OCI-LY1 (cell line): ENCODE data around the gene SHROOM3.
"Not testable (repeated sequence)": the region's sequence is repeated elsewhere in the genome, so short reads cannot be mapped to it uniquely, and the experiment has no call there.

Source experiments
- H2AFZ ChIP-seq: fragments of 200-600 bp; sonication (generic), shearing (Covaris generic); 2 replicates; pipeline ENCODE4 v1.6.0; 2014; ENCODE audit warnings: antibody characterized with exemption, mild to moderate bottlenecking, low read length
- H3F3A ChIP-seq: fragments of 200-600 bp; sonication (generic), shearing (Covaris generic); 2 replicates; pipeline ENCODE4 v1.6.0; 2014; ENCODE audit warnings: mild to moderate bottlenecking, antibody characterized with exemption, low read length, moderate library complexity; ENCODE audit not compliant: insufficient read depth
- H3K27ac ChIP-seq: fragments of 200-600 bp; sonication (generic); 2 replicates; pipeline ENCODE4 v1.5.1; 2014; ENCODE audit warnings: low read length, mixed run types, mild to moderate bottlenecking, low read depth; ENCODE audit not compliant: poor library complexity, severe bottlenecking
- H3K27me3 ChIP-seq: fragments of 200-600 bp; sonication (generic); 2 replicates; pipeline ENCODE4 v1.6.0; 2014; ENCODE audit warnings: antibody characterized with exemption, mild to moderate bottlenecking, low read length, moderate library complexity; ENCODE audit not compliant: insufficient read depth
- H3K36me3 ChIP-seq: fragments of 200-600 bp; sonication (generic); 2 replicates; pipeline ENCODE4 v1.6.1; 2014; ENCODE audit warnings: mild to moderate bottlenecking, antibody characterized with exemption, low read length, moderate library complexity, mixed read lengths; ENCODE audit not compliant: insufficient read depth
- H3K4me1 ChIP-seq: fragments of 200-600 bp; sonication (generic); 2 replicates; pipeline ENCODE4 v1.5.1; 2014; ENCODE audit warnings: mild to moderate bottlenecking, low read length, moderate library complexity; ENCODE audit not compliant: insufficient read depth, severe bottlenecking
- H3K4me2 ChIP-seq: fragments of 200-600 bp; sonication (generic), shearing (Covaris generic); 2 replicates; pipeline ENCODE4 v1.6.1; 2014; ENCODE audit warnings: low read length
- H3K4me3 ChIP-seq: fragments of 200-600 bp; sonication (generic); 2 replicates; pipeline ENCODE4 v1.5.1; 2014; ENCODE audit warnings: low read length, low read depth, mild to moderate bottlenecking, mixed read lengths; ENCODE audit not compliant: poor library complexity, severe bottlenecking
- H3K79me2 ChIP-seq: fragments of 200-600 bp; shearing (Covaris generic); 2 replicates; pipeline ENCODE4 v1.6.1; 2016; ENCODE audit warnings: mixed run types, low read length, mixed read lengths; ENCODE audit not compliant: insufficient read depth
- H3K9ac ChIP-seq: fragments of 200-600 bp; sonication (generic), shearing (Covaris generic); 2 replicates; pipeline ENCODE4 v1.6.1; 2014; ENCODE audit warnings: mild to moderate bottlenecking, low read length, mixed read lengths
- H3K9me2 ChIP-seq: fragments of 200-600 bp; sonication (generic), shearing (Covaris generic); 2 replicates; pipeline ENCODE4 v1.6.1; 2014; ENCODE audit warnings: low read depth, mild to moderate bottlenecking, low read length, mixed read lengths
- H3K9me3 ChIP-seq: fragments of 200-600 bp; shearing (Covaris generic); 2 replicates; pipeline ENCODE4 v1.6.1; 2014; ENCODE audit warnings: low read length, mixed read lengths
- H4K20me1 ChIP-seq: fragments of 200-600 bp; sonication (generic), shearing (Covaris generic); 2 replicates; pipeline ENCODE4 v1.6.0; 2016; ENCODE audit warnings: mild to moderate bottlenecking, low read length; ENCODE audit not compliant: insufficient read depth
- EZH2 ChIP-seq: fragments of 200-600 bp; sonication (generic), shearing (Covaris generic); IDR thresholded peaks from 2 replicates; pipeline ENCODE4 v1.8.0; 2017; ENCODE audit warnings: borderline replicate concordance, mixed run types, mild to moderate bottlenecking, antibody characterized with exemption, low read length, moderate library complexity, mixed read lengths
- TF ChIP-seq, protein P1 (sequence below): fragments of 200-600 bp; sonication (generic), shearing (Covaris generic); IDR thresholded peaks from 2 replicates; pipeline ENCODE4 v1.5.1; 2017; ENCODE audit warnings: mild to moderate bottlenecking, antibody characterized with exemption, low read length, moderate library complexity, mixed read lengths

SHROOM3 gene

DNA sequence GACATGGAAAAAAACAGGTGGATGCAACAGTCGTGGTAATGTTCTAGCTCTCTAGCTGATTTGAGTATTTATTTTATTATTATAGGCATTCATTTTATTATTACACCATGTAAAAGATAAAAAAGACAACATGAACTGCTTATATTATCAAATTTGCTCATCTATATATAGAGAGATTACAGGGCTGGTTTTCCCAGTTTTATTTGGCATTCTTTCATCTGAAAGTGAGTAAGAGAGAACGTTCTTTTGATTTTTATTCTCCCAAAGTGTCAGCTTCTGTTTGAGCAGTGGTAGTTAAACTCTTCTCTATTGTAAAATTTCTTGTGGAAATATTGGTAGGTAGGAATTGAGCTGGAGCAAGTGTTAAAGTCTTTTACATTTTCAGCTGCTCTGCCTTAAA lies 283.0 kb downstream of the SHROOM3 start:
- Histone ChIP-seq H3K36me3 (no peaks in the 10 kb centered on the region), H3K9me3 (no peaks in the 10 kb centered on the region), H3F3A (no peaks in the 10 kb centered on the region), H4K20me1 (no peaks in the 10 kb centered on the region), H3K9ac (no peak overlapping the region), H3K4me3 (no peak overlapping the region), H3K4me2 (no peak overlapping the region), H3K4me1 (no peaks in the 10 kb centered on the region), H3K9me2 (no peaks in the 10 kb centered on the region), H3K79me2 (no peaks in the 10 kb centered on the region), H3K27me3 (no peaks in the 10 kb centered on the region), H2AFZ (no peak overlapping the region), H3K27ac (no peak overlapping the region)
- TF ChIP-seq, protein P1, sequence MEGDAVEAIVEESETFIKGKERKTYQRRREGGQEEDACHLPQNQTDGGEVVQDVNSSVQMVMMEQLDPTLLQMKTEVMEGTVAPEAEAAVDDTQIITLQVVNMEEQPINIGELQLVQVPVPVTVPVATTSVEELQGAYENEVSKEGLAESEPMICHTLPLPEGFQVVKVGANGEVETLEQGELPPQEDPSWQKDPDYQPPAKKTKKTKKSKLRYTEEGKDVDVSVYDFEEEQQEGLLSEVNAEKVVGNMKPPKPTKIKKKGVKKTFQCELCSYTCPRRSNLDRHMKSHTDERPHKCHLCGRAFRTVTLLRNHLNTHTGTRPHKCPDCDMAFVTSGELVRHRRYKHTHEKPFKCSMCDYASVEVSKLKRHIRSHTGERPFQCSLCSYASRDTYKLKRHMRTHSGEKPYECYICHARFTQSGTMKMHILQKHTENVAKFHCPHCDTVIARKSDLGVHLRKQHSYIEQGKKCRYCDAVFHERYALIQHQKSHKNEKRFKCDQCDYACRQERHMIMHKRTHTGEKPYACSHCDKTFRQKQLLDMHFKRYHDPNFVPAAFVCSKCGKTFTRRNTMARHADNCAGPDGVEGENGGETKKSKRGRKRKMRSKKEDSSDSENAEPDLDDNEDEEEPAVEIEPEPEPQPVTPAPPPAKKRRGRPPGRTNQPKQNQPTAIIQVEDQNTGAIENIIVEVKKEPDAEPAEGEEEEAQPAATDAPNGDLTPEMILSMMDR: no peak
- TF ChIP-seq EZH2: no peak

DNA sequence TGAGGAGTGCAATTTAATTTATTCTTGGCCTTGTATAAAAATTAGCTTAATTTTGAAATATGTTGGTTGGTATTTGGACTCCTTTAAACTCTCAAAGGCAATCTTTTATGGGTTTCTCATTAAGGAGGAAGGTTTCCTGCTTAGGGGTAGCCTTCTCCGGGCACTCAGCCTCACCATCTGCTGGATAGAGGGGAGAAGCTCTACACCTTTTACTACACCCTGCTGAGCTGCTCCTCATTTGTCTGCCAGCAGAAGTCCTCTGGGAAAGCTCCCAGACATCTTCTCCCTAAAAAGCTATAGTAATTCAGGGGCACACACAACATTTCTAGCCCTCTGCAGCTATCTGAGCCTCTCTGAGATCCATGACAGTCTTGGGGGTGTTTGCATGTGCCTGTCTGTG lies 283.8 kb downstream of the SHROOM3 start:
- H3K79me2 ChIP-seq: no peaks in the 10 kb centered on the region
- no peaks in the 10 kb centered on the region for H3K9me3 ChIP-seq

GRCh38 chr4:76720121-76720520 lies 285.1 kb downstream of the SHROOM3 start:
- Histone ChIP-seq H4K20me1 (no peaks in the 10 kb centered on the region), H3K9me2 (no peaks in the 10 kb centered on the region), H3K79me2 (no peaks in the 10 kb centered on the region), H3K27me3 (no peaks in the 10 kb centered on the region), H3K4me3 (no peak overlapping the region), H3K36me3 (no peaks in the 10 kb centered on the region), H2AFZ (no peak overlapping the region), H3K4me2 (no peak overlapping the region), H3K9me3 (no peaks in the 10 kb centered on the region), H3K27ac (no peak overlapping the region), H3K9ac (no peak overlapping the region), H3F3A (no peaks in the 10 kb centered on the region), H3K4me1 (no peaks in the 10 kb centered on the region)
- TF ChIP-seq, protein P1: no peak
- no peak for TF ChIP-seq EZH2

More for the DNA sequence above, 283.8 kb downstream of the SHROOM3 start:
- Histone ChIP-seq H4K20me1 (no peaks in the 10 kb centered on the region), H3K4me2 (no peak overlapping the region), H3K4me1 (no peaks in the 10 kb centered on the region), H3K27me3 (no peaks in the 10 kb centered on the region), H3K27ac (no peak overlapping the region), H3F3A (no peaks in the 10 kb centered on the region), H3K36me3 (no peaks in the 10 kb centered on the region), H2AFZ (no peak overlapping the region), H3K9me2 (no peaks in the 10 kb centered on the region), H3K9ac (no peak overlapping the region), H3K4me3 (no peak overlapping the region)
- TF ChIP-seq, protein P1: no peak
- TF ChIP-seq EZH2: no peak

DNA sequence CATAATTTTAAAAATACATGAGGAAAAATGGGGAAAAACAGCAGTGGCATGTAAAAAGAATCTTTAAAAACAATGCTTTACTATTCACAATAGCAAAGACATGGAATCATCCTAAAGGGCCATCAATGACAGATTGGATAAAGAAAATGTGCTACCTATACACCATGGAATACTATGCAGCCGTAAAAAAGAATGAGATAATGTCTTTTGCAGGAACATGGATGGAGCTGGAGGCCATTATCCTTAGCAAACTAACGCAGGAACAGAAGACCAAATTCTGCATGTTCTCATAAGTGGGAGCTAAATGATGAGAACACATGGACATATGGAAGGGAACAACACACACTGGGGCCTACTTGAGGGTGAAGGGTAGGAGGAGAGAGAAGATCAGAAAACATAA lies 287.1 kb downstream of the SHROOM3 start:
- not testable (repeated sequence) for H3K36me3 ChIP-seq, H3K79me2 ChIP-seq, H4K20me1 ChIP-seq, H3K4me1 ChIP-seq, H3F3A ChIP-seq, H3K9ac ChIP-seq, H3K4me3 ChIP-seq, H2AFZ ChIP-seq, H3K9me3 ChIP-seq, H3K9me2 ChIP-seq, H3K4me2 ChIP-seq, H3K27me3 ChIP-seq, H3K27ac ChIP-seq
